GM19099 (cell line): ENCODE results near the gene AK8.

Experiments used
- POLR2A ChIP-seq: IDR thresholded peaks from 3 replicates; pipeline ENCODE4 v1.6.1; 2011; ENCODE audit warnings: low read depth; ENCODE audit not compliant: insufficient read length; ENCODE audit errors: extremely low read depth

AK8 gene

DNA sequence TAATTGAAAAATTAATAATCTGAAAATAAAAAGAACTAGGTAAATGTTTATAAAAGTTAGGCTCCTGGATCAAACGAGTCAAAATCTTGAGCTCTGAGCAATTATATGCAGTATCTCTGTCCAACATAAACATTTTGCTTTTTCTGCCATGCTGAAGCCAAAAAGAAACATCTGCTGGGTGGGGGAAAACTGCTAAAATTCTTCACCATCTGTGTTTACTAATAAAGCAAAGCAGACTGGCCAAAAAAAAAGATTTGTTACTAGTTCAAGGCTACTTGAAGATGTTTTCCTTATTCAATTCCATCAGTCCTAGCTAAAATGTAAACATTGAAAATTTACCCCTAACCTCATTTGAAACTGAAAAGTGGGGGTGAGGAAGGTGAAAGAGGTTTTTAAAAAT lies 178.1 kb downstream of the AK8 start:
- TF ChIP-seq POLR2A = no peak

- no peak for TF ChIP-seq POLR2A
Observed at GRCh38 chr9:132698989-132699388, 179.1 kb downstream of the AK8 start.

DNA sequence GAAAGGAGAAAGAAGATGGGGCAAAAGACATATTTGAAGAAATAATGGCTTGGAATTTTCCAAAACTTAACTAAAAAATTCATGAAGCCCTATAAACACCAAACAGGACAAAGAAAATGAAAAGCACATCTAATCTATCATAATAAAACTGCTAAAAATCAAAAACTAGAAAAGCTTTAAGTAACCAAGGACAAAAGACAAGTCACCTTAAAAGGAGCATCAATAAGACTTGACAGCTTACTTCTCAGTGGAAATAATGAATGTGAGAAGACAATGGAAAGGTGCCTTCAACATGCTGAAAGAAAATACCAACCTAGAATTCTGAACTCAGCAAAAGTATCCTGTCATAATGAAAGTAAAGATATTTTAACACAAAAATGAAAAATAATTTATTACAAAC lies 180.9 kb downstream of the AK8 start:
- no peak for TF ChIP-seq POLR2A

DNA sequence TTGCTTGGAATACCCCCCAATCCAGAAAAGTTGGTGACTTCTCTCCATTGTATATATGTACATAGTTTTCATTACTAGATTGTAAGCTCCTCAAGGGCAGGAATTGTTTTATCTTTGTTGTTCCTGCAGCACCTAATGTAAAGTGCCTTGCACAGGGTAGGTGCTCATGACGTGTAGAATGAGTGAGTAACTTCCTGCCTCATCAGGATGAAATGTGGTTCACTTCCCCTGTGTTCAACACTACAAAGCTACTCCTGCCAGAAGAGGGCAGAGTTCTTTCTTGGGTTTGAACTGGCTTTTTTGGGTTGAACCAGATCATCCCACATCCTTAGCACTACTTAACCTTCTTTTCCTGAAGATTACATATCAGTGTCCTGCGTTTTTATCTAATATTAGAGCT lies 183.9 kb downstream of the AK8 start:
- no peak for TF ChIP-seq POLR2A

DNA sequence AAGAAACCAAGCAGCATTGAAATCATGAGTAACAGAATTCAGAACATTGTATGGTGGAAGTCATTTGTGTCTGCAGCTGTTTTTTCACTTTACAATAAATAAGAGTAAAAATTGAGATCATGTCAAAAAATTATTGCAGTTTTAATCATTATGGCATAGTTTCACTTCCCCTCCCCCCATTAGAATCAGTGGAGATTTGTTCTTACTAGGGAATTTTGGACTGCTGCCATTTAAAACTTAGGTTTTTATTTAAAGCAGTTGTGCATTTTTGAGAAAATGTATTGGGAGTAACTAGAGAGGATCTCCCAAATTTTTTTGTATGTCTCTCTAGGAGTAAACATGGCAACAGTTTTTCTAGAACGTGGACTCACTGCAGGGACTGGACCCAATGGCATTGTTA lies 187.4 kb downstream of the AK8 start:
- TF ChIP-seq POLR2A = no peak

GRCh38 chr9:132683873-132684272 lies 194.2 kb downstream of the AK8 start:
- no peak for TF ChIP-seq POLR2A

DNA sequence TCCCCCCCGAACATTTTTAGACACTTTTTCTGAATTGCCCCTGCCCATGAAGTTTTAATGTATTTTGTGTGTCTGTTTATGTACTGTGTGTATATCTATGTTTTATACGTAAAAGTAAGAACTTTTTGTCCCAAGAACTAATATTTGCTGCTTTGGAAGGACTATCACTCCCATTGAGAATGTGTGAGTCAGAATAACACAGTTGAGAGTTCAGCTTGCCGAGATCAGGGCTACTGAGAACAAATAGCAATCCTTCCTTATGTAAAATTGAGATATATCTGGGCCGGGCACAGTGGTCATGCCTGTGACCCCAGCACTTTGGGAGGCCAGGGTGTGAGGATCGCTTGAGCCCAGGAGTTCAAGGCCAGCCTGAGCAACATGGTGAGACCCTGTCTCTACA lies 196.5 kb downstream of the AK8 start:
- TF ChIP-seq POLR2A = no peak

DNA sequence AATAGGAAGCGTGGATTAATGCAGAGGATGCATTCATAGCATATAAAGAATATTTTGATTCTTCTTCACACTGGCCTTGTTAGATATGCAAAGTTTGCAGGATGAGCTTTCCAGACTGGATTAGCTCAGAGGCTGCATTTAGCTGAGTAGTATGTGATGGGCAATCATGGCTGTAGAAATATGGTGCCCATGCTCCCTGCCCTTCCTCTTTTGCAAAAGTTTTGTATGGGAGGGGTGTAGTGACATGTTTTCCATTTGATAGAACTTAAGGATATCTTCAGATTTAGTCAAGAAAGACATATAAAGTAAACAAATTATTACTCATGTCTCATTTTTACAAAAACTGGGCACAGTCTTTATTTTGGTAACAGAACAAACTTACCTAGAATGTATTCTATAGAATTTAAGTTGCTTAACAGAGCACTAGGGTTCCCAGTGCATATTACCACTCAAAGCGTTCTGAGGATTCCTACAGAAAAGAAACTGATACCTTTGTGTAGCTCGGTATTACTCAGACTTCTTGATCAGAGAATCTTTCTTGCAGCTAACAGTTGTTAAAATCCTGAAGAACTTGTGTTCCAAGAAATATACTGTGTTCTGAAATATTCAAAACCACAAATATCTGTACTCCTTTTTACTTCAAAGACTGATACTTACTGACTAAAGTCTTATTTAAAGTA lies 198.0 kb downstream of the AK8 start:
- no peak for TF ChIP-seq POLR2A

DNA sequence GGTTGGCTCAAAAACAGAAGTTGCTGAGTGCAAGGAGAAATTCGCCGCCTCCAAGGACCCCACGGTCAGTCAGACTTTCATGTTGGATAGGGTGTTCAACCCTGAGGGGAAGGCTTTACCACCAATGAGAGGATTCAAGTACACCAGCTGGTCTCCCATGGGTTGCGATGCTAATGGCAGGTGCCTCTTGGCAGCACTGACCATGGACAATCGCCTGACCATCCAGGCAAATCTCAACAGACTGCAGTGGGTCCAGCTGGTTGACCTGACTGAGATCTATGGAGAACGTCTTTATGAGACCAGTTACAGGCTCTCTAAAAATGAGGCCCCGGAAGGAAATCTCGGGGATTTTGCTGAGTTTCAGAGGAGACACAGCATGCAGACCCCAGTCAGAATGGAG lies 200.1 kb downstream of the AK8 start:
- no peak for TF ChIP-seq POLR2A
